Omental fat pad (tissue), 4 donors: Measurements from ENCODE around the gene L3HYPDH. TPM values are rescaled to one million over a fixed set of nuclear protein-coding genes. Genes with fewer than 3 reads are reported as not detected.

Source experiments
- ATAC-seq: fragments of 150-250 bp; one replicate; pipeline ENCODE4 v1.9.1; 2016; ENCODE audit warnings: mild to moderate bottlenecking, moderate library complexity; ENCODE audit not compliant: low FRiP score
- DNase-seq: peaks from one replicate; pipeline ENCODE4 v3.0.0-alpha.2; 2019; ENCODE audit warnings: low spot score
- total RNA-seq, 4 donors: library from RNA; depleted of rRNA; stranded (reverse); fragments of >200 nt; gene quantifications; one replicate each; pipeline ENCODE4 v1.1.0, GENCODE V29; 2016
- TF ChIP-seq, protein P1 (sequence below), 3 donors: fragments of 450-650 bp; IDR thresholded peaks; one replicate each; pipeline ENCODE4 v1.5.1; 2016 to 2017; ENCODE audit warnings: antibody characterized with exemption in 3 of 3, mild to moderate bottlenecking in 3 of 3, moderate library complexity in 2 of 3

Gene L3HYPDH
- total RNA-seq, 4 donors from 2014 or later: 54.1 to 79.7 (median 75.6) TPM

DNA sequence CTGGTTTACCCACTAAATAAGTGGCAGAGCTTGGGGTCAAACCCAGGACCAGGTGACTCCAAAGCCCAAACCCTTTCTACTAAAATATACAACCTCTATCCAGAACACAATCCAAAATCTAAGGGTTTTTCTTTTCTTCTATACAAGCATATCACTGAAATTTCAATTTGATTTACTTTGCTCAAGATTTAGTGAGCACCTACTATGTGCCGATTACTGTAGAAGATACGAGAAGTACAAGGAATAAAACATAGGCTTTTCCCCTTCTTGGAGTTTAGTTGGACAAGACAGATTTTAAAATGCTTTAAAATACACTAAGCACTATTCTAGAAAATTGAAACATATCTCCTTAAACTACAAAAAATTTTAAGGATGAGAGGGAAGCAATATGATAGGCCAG, 2.8 kb downstream of the L3HYPDH start:
- no peak for DNase-seq
- ATAC-seq: no peak
- TF ChIP-seq, protein P1, sequence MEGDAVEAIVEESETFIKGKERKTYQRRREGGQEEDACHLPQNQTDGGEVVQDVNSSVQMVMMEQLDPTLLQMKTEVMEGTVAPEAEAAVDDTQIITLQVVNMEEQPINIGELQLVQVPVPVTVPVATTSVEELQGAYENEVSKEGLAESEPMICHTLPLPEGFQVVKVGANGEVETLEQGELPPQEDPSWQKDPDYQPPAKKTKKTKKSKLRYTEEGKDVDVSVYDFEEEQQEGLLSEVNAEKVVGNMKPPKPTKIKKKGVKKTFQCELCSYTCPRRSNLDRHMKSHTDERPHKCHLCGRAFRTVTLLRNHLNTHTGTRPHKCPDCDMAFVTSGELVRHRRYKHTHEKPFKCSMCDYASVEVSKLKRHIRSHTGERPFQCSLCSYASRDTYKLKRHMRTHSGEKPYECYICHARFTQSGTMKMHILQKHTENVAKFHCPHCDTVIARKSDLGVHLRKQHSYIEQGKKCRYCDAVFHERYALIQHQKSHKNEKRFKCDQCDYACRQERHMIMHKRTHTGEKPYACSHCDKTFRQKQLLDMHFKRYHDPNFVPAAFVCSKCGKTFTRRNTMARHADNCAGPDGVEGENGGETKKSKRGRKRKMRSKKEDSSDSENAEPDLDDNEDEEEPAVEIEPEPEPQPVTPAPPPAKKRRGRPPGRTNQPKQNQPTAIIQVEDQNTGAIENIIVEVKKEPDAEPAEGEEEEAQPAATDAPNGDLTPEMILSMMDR (IDR thresholded peaks at IDR 0.05): no peak

DNA sequence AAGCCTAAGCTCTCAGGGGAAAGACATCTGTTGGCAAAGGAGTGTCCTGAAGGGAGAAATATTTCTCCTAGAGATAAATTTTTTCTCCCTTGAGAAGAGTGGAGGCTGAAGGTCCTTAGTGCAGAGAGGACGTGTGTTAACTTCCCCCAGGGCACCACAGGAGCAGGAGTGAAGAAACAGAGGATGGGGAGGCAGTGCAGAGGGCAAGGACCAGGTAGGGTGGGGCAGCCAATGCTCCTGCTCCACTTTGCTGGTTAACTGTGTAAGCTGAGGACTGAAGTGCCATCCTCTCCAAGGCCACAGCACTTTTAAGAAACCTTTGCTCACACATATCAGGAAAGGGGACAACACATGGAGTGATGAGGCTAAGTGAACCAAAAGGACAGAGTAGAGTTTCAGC, 4.0 kb downstream of the L3HYPDH start:
- DNase-seq (no peak), ATAC-seq (no peak)
- TF ChIP-seq, protein P1 (IDR thresholded peaks at IDR 0.05): no peak

DNA sequence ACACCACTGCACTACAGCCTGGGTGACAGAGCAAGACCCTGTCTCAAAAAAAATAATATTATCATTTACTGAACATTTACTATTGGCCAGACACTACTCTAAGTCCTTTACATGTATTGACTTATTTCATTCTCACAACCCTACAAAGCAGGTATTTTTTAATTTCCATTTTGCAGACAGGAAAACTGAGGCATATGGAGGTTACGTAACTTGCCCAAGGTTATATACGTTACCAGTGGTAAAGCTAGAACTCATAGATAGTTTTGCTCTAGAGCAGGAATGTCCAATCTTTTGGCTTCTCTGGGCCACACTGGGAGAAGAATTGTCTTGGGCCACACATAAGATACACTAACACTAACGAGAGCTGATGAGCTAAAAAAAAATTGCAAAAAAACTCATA, 5.7 kb downstream of the L3HYPDH start:
- DNase-seq (no peak), ATAC-seq (no peak)
- TF ChIP-seq, protein P1 (IDR thresholded peaks at IDR 0.05): no peak

GRCh38 chr14:59475709-59476108, 8.5 kb downstream of the L3HYPDH start:
- TF ChIP-seq, protein P1 (IDR thresholded peaks at IDR 0.05): no peak
- no peak for DNase-seq
- no peak for ATAC-seq

DNA sequence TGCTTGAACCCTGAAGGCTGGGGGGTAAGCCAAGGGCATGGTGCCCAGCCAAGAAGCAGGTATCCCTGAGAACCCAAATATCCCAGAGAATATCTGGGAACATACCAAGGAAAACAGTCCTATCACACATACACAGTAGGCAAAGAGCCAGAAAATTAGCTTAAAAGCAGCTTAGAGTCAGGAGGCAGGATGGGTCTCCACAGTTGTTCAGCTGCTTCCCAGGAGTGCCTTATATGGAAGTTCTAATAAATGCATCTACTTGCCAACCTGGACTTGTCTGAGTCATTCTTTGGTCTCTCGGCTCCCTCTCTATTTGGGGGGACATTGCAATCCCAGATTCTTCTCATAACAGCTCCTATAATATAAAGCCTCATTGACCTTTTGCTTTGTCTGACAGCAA, 10.0 kb downstream of the L3HYPDH start:
- no peak for ATAC-seq
- TF ChIP-seq, protein P1 (IDR thresholded peaks at IDR 0.05): no peak

GRCh38 chr14:59465316-59466135, 18.7 kb downstream of the L3HYPDH start, which contains the start of gene GPR135:
Gene GPR135 (minus strand): TSS chr14:59465380. CDS start chr14:59465226, 154 bp downstream.
- ATAC-seq: peak; percentile 38
- TF ChIP-seq, protein P1 (IDR thresholded peaks at IDR 0.05): no peak
- DNase-seq: no peak

More for the DNA sequence above, 10.0 kb downstream of the L3HYPDH start:
- no peak for DNase-seq
